H1 (cell line): ENCODE data around the gene ENAH. TPM values are rescaled to one million over a fixed set of nuclear protein-coding genes. Genes with fewer than 3 reads are reported as not detected.

Experiments used
- CTCF ChIA-PET: fragments of 300-600 bp; sonication (Branson Sonifier 250); formaldehyde crosslinking; loops from one replicate; lab custom pipeline; 2021; ENCODE audit not compliant: partially characterized antibody; lab: Charles Lee
- POLR2A ChIA-PET: fragments of 300-600 bp; sonication (Branson Sonifier 250); formaldehyde crosslinking; loops from one replicate; lab custom pipeline; 2021; ENCODE audit warnings: inconsistent platforms; ENCODE audit not compliant: partially characterized antibody; lab: Charles Lee
- DNase-seq, 2 experiments: peaks; one replicate each; pipeline versions ENCODE4 v3.0.0 to v3.0.0-alpha.2; 2010 to 2022; ENCODE audit warnings: low spot score in 2 of 2, low read depth in 1 of 2, mixed read lengths in 1 of 2
- FAIRE-seq: peaks from 2 replicates; lab custom pipeline; 2011; peaks lifted over from hg19 to GRCh38; lab: Jason Lieb, UNC
- H2AFZ ChIP-seq: 2 replicates; pipeline ENCODE4 v1.8.1; 2012; ENCODE audit warnings: low read length, inconsistent platforms
- H2AK5ac ChIP-seq: 2 replicates; pipeline ENCODE4 v1.6.1; 2013; ENCODE audit warnings: low read depth, low read length
- H2BK120ac ChIP-seq: replicated peaks from 2 replicates; pipeline ENCODE3; 2013; ENCODE audit warnings: low read depth, low read length, inconsistent platforms
- H2BK12ac ChIP-seq: 2 replicates; pipeline ENCODE4 v1.6.1; 2013; ENCODE audit warnings: low read depth, low read length
- H2BK15ac ChIP-seq: 2 replicates; pipeline ENCODE4 v1.6.1; 2013; ENCODE audit warnings: low read length
- H2BK20ac ChIP-seq: 2 replicates; pipeline ENCODE4 v1.6.1; 2013; ENCODE audit warnings: low read length
- H2BK5ac ChIP-seq: 2 replicates; pipeline ENCODE4 v1.6.1; 2013; ENCODE audit warnings: low read depth, low read length
- H3K14ac ChIP-seq: 2 replicates; pipeline ENCODE4 v1.6.1; 2013; ENCODE audit warnings: inconsistent platforms; ENCODE audit not compliant: insufficient read length
- H3K18ac ChIP-seq: 2 replicates; pipeline ENCODE4 v1.6.1; 2013; ENCODE audit warnings: low read length; ENCODE audit errors: extremely low read depth
- H3K23ac ChIP-seq: 2 replicates; pipeline ENCODE4 v1.6.1; 2013; ENCODE audit warnings: inconsistent platforms; ENCODE audit not compliant: insufficient read length
- H3K23me2 ChIP-seq: 2 replicates; pipeline ENCODE4 v1.6.1; 2013; ENCODE audit warnings: low read depth, low read length
- H3K27ac ChIP-seq: 2 replicates; pipeline ENCODE4 v1.6.1; 2011; ENCODE audit warnings: low read depth, low read length, inconsistent platforms
- H3K27me3 ChIP-seq, 4 experiments: replicated peaks in 1 of 4; 1 replicate in 1 of 4; 2 replicates in 3 of 4; pipeline versions ENCODE4 v1.6.1 to v1.8.1; 2011 to 2013; ENCODE audit warnings: low read length in 3 of 4, mild to moderate bottlenecking in 3 of 4, inconsistent platforms in 2 of 4, mixed read lengths in 2 of 4, moderate library complexity in 1 of 4; ENCODE audit not compliant: control insufficient read depth in 3 of 4, insufficient read depth in 3 of 4; ENCODE audit errors: extremely low read depth in 1 of 4
- H3K36me3 ChIP-seq, 4 experiments: 2 replicates each; pipeline versions ENCODE4 v1.6.1 to v1.8.1; 2011 to 2013; ENCODE audit warnings: mild to moderate bottlenecking in 4 of 4, low read length in 3 of 4, moderate library complexity in 2 of 4, control low read depth in 1 of 4, inconsistent platforms in 1 of 4; ENCODE audit not compliant: insufficient read depth in 4 of 4, control insufficient read depth in 2 of 4
- H3K4ac ChIP-seq: replicated peaks from 2 replicates; pipeline ENCODE3; 2013; ENCODE audit warnings: low read length, low read depth, mixed read lengths, inconsistent platforms; ENCODE audit not compliant: insufficient read length
- H3K4me1 ChIP-seq, 4 experiments: replicated peaks in 1 of 4; 1 replicate in 1 of 4; 2 replicates in 3 of 4; pipeline versions ENCODE4 v1.6.1 to v1.8.1; 2011 to 2013; ENCODE audit warnings: low read length in 3 of 4, inconsistent platforms in 2 of 4, mixed read lengths in 1 of 4; ENCODE audit not compliant: insufficient read depth in 4 of 4, control insufficient read depth in 3 of 4
- H3K4me2 ChIP-seq, 2 experiments: 2 replicates each; pipeline versions ENCODE4 v1.6.1 to v1.8.1; 2011 to 2013; ENCODE audit warnings: low read depth in 2 of 2, low read length in 2 of 2, control low read depth in 1 of 2, inconsistent platforms in 1 of 2, mild to moderate bottlenecking in 1 of 2; ENCODE audit not compliant: insufficient read depth in 1 of 2
- H3K4me3 ChIP-seq, 4 experiments: fragments of 200-600, 300-600 bp in 1 of 4; sonication (generic), shearing (Covaris generic), sonication (Bioruptor Twin) in 1 of 4; 2 replicates each; pipeline versions ENCODE4 v1.5.1 to v1.8.1; 2011 to 2016; ENCODE audit warnings: low read length in 4 of 4, low read depth in 3 of 4, control low read depth in 2 of 4, inconsistent platforms in 2 of 4, mild to moderate bottlenecking in 2 of 4, mixed read lengths in 1 of 4, moderate library complexity in 1 of 4; ENCODE audit not compliant: insufficient read depth in 2 of 4; ENCODE audit errors: extremely low read depth in 1 of 4
- H3K56ac ChIP-seq: replicated peaks from 2 replicates; pipeline ENCODE3; 2013; ENCODE audit warnings: low read depth, mild to moderate bottlenecking, mixed read lengths, low read length, inconsistent platforms; ENCODE audit not compliant: insufficient read length
- H3K79me1 ChIP-seq: 2 replicates; pipeline ENCODE4 v1.6.1; 2013; ENCODE audit warnings: low read depth, low read length, control low read depth
- H3K79me2 ChIP-seq, 2 experiments: 2 replicates each; pipeline versions ENCODE4 v1.6.1 to v1.8.1; 2012 to 2013; ENCODE audit warnings: low read length in 2 of 2, mild to moderate bottlenecking in 2 of 2, inconsistent platforms in 1 of 2; ENCODE audit not compliant: insufficient read depth in 2 of 2, control insufficient read depth in 1 of 2
- H3K9ac ChIP-seq, 4 experiments: replicated peaks in 1 of 4; 1 replicate in 1 of 4; 2 replicates in 3 of 4; pipeline versions ENCODE4 v1.6.1 to v1.8.1; 2011 to 2013; ENCODE audit warnings: low read depth in 3 of 4, low read length in 3 of 4, control low read depth in 2 of 4, mild to moderate bottlenecking in 2 of 4, moderate library complexity in 2 of 4, inconsistent platforms in 1 of 4; ENCODE audit errors: extremely low read depth in 1 of 4
- H3K9me3 ChIP-seq, 2 experiments: 2 replicates each; pipeline versions ENCODE4 v1.6.1 to v1.8.1; 2012 to 2013; ENCODE audit warnings: mild to moderate bottlenecking in 2 of 2, moderate library complexity in 2 of 2, control low read depth in 1 of 2, inconsistent platforms in 1 of 2, low read depth in 1 of 2, low read length in 1 of 2, mixed read lengths in 1 of 2; ENCODE audit not compliant: insufficient read depth in 2 of 2
- H4K20me1 ChIP-seq, 2 experiments: replicated peaks in 1 of 2; 2 replicates each; pipeline versions ENCODE3 to v1.8.1; 2011 to 2013; ENCODE audit warnings: inconsistent platforms in 2 of 2, low read length in 2 of 2, mild to moderate bottlenecking in 1 of 2; ENCODE audit not compliant: insufficient read depth in 2 of 2, control insufficient read depth in 1 of 2
- H4K5ac ChIP-seq: 2 replicates; pipeline ENCODE4 v1.6.1; 2013; ENCODE audit warnings: low read length, low read depth, mixed read lengths, inconsistent platforms; ENCODE audit not compliant: insufficient read length
- H4K8ac ChIP-seq: 2 replicates; pipeline ENCODE4 v1.8.0; 2013; ENCODE audit warnings: mild to moderate bottlenecking, moderate library complexity, low read length, inconsistent platforms; ENCODE audit not compliant: insufficient read depth; ENCODE audit errors: extremely low read depth
- H4K91ac ChIP-seq: replicated peaks from 2 replicates; pipeline ENCODE3; 2013; ENCODE audit warnings: low read length, mixed read lengths, inconsistent platforms; ENCODE audit not compliant: insufficient read length
- CEBPB ChIP-seq: IDR thresholded peaks from 2 replicates; pipeline ENCODE4 v1.6.1; 2012; ENCODE audit warnings: low read depth, low read length
- CHD1 ChIP-seq: IDR thresholded peaks from 2 replicates; pipeline ENCODE4 v1.6.1; 2012; ENCODE audit warnings: low read depth, low read length, improper control_type of control experiment
- GTF2F1 ChIP-seq: IDR thresholded peaks from 2 replicates; pipeline ENCODE4 v1.6.1; 2012; ENCODE audit warnings: low read depth, low read length, improper control_type of control experiment, borderline replicate concordance
- JUND ChIP-seq: IDR thresholded peaks from 2 replicates; pipeline ENCODE4 v1.6.1; 2011; ENCODE audit warnings: mild to moderate bottlenecking, improper control_type of control experiment, low read length
- MAFK ChIP-seq: IDR thresholded peaks from 2 replicates; pipeline ENCODE4 v1.6.1; 2012; ENCODE audit warnings: low read depth, mild to moderate bottlenecking, improper control_type of control experiment, low read length
- NANOG ChIP-seq: IDR thresholded peaks from 2 replicates; pipeline ENCODE4 v1.6.1; 2011; ENCODE audit warnings: low read length, low read depth, mild to moderate bottlenecking, inconsistent platforms; ENCODE audit not compliant: insufficient read depth, poor library complexity, severe bottlenecking
- PHF8 ChIP-seq: fragments of 200-600 bp; sonication (generic); conservative IDR thresholded peaks from 2 replicates; pipeline ENCODE4 v1.7.1; 2012; ENCODE audit warnings: low read depth, mild to moderate bottlenecking, inconsistent platforms, low read length, moderate library complexity
- POLR2A ChIP-seq, 2 experiments: IDR thresholded peaks; 1 replicate in 1 of 2; 2 replicates in 1 of 2; pipeline ENCODE4 v1.6.1; 2011; ENCODE audit warnings: low read depth in 2 of 2, low read length in 2 of 2, mild to moderate bottlenecking in 2 of 2; ENCODE audit errors: control extremely low read depth in 1 of 2
- SIRT6 ChIP-seq: IDR thresholded peaks from one replicate; pipeline ENCODE4 v1.7.1; 2012; ENCODE audit warnings: low read length, inconsistent platforms
- TAF7 ChIP-seq: optimal IDR thresholded peaks from 2 replicates; pipeline ENCODE3; 2011; ENCODE audit warnings: low read depth, mild to moderate bottlenecking, inconsistent platforms, low read length, moderate library complexity, borderline replicate concordance
- WGBS, 2 experiments: shearing (Covaris generic) in 1 of 2; methylation state at CpG; one replicate each; pipeline versions ENCODE4 v1.1.6 to v1.1.7; 2013 to 2015; ENCODE audit warnings: low lambda C conversion rate in 2 of 2, mixed read lengths in 2 of 2, inconsistent platforms in 1 of 2, low coverage in 1 of 2, missing lambda C conversion rate in 1 of 2; ENCODE audit not compliant: insufficient replicate concordance in 2 of 2, insufficient coverage in 1 of 2, insufficient read length in 1 of 2; ENCODE audit errors: extremely low coverage in 1 of 2, missing lambda C conversion rate in 1 of 2; 5-methylcytosine and 5-hydroxymethylcytosine counted together
- polyA plus RNA-seq, 7 experiments: library from polyadenylated mRNA; depleted of rRNA in 3 of 7; stranded (reverse) in 5 of 7; unstranded in 2 of 7; fragments of >200 nt in 5 of 7; fragments of 200-250 nt in 2 of 7; gene quantifications; 1 replicate in 5 of 7; 2 replicates in 1 of 7; 4 replicates in 1 of 7; pipeline versions ENCODE4 v1.2.1 to v1.2.3, GENCODE V29; 2011 to 2013; ENCODE audit warnings: missing spikeins in 2 of 7, mixed read lengths in 2 of 7
- total RNA-seq: library from RNA; stranded (reverse); fragmentation: NEBNext Ultra II Directional; extraction: Animal tissue kit (Norgen Biotek cat#: 25700); gene quantifications from 2 replicates; pipeline ENCODE4 v1.2.1, GENCODE V29; 2021

ENAH gene
- total and polyA plus RNA-seq, 2 of the 8 experiments (the other 6 are each of a cell fraction or from before 2014, with no cell fraction given) = 39.1 to 335 TPM

DNA sequence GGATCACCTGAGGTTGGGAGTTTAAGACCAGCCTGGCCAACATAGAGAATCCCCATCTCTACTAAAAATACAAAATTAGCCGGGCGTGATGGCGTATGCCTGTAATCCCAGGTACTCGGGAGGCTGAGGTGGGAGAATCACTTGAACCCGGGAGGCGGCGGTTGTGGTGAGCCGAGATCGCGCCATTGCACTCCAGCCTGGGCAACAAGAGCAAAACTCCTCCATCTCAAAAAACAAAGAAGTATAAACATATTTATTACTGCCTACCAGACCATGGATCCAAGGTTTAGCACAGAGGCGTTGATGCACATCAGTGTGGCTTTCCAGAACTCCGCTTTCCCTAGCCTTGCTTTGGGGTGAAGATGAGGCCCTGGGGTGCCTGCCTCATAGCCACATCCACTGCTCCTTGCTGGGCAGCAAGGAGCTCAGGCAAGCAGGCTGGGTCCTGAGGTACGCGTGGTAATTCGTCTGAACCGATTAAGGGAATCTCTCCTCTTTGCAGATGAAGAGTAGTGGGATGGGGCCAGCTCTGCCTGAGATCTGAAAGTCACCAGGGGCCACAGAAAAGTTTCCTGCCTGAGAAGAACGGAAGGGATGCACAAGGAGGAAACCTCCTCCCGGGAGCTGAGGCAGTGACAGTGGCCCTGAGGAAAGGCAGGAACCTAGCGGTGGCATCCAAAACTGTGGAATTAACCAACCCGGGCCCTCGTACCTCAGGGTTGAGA lies 172.8 kb downstream of the ENAH start:
- peaks cover 0 to 4% (median 2%) of the 10 kb centered on the region in 4 experiments; a peak in 4 of 7 replicates for H3K4me1 ChIP-seq
- no peak overlapping the region for H2AK5ac ChIP-seq
- H4K5ac ChIP-seq = no peak overlapping the region
- H4K8ac ChIP-seq = no peak overlapping the region; the same call in 1 of the 2 replicates
- ChIA-PET CTCF (interaction anchor here (0.6 to 18.7 kb wide), 53 partner anchors 8 to 508 kb away, joined by 3 to 229 read pairs (median 5); partner anchors contain the start of genes LEFTY1, PYCR2, SRP9 and TMEM63A), POLR2A (interaction anchor here (0.7 to 3.6 kb wide), 4 partner anchors 77 to 298 kb away, joined by 3 to 20 read pairs (median 11); partner anchors contain the start of genes ENAH and SRP9)
- FAIRE-seq (no peak), DNase-seq (peak in 1 of 2 experiments; percentile 42)
- no peaks in the 10 kb centered on the region for H3K36me3 ChIP-seq
- H2BK20ac ChIP-seq = no peak overlapping the region
- H2AFZ ChIP-seq = 0 out of 2 replicates have a peak overlapping the region, but pooled peaks have one; percentile 43
- no peak overlapping the region for H3K4ac ChIP-seq
- H3K9me3 ChIP-seq = no peaks in the 10 kb centered on the region
- H3K14ac ChIP-seq = no peak overlapping the region
- H3K4me3 ChIP-seq = no peak overlapping the region
- WGBS, 2 experiments = 87% methylated on average over 19 of the region's 21 CpGs; no CpG with 5 or more reads in 1 of the 2 experiments
- H2BK15ac ChIP-seq = 0 out of 2 replicates have a peak overlapping the region, but pooled peaks have one; percentile 25
- H3K18ac ChIP-seq = no peak overlapping the region
- H3K4me2 ChIP-seq = no peak overlapping the region
- H3K27ac ChIP-seq = no peak overlapping the region
- H3K9ac ChIP-seq = no peak overlapping the region
- no peak overlapping the region for H3K23ac ChIP-seq
- H2BK5ac ChIP-seq = no peak overlapping the region
- H2BK12ac ChIP-seq = no peak overlapping the region; the same call in 1 of the 2 replicates
- no peak overlapping the region for H2BK120ac ChIP-seq
- H3K79me2 ChIP-seq = no peaks in the 10 kb centered on the region
- H4K91ac ChIP-seq = no peak overlapping the region
- H3K23me2 ChIP-seq = no peaks in the 10 kb centered on the region
- no peaks in the 10 kb centered on the region for H4K20me1 ChIP-seq
- H3K79me1 ChIP-seq = no peaks in the 10 kb centered on the region
- no peaks in the 10 kb centered on the region for H3K27me3 ChIP-seq
- no peak overlapping the region for H3K56ac ChIP-seq
- no peak for TF ChIP-seq GTF2F1
- no peak for TF ChIP-seq POLR2A (IDR thresholded peaks at IDR 0.05; ENCODE audit: control extremely low read depth in 1 of 2, low read depth in 2 of 2, low read length in 2 of 2)
- no peak for TF ChIP-seq JUND
- no peak for TF ChIP-seq TAF7
- no peak for TF ChIP-seq MAFK
- TF ChIP-seq CHD1 = no peak
- no peak for TF ChIP-seq NANOG
- no peak for TF ChIP-seq PHF8
- no peak for TF ChIP-seq CEBPB
- TF ChIP-seq SIRT6 = no peak
